C4-2B (cell line): ENCODE data around the gene KATNAL2.

Experiments used
- CTCF ChIP-seq: fragments of 450-650 bp; conservative IDR thresholded peaks from 2 replicates; pipeline ENCODE4 v1.5.1; 2017; ENCODE audit warnings: mild to moderate bottlenecking
- ZFX ChIP-seq: fragments of 450-650 bp; IDR thresholded peaks from 2 replicates; pipeline ENCODE4 v1.6.1; 2017

GRCh38 chr18:47067648-47068047 is 150.2 kb downstream of the KATNAL2 start:
- no peak for TF ChIP-seq CTCF
- TF ChIP-seq ZFX, result no peak
